Pulmonary artery endothelial cell (primary cell): ENCODE results near the gene KCNN2. TPM values are rescaled to one million over a fixed set of nuclear protein-coding genes. Genes with fewer than 3 reads are reported as not detected.
"Not testable (repeated sequence)": the region's sequence is repeated elsewhere in the genome, so short reads cannot be mapped to it uniquely, and the experiment has no call there.

Experiments used
- DNase-seq: peaks from one replicate; pipeline ENCODE4 v3.0.0-alpha.2; 2011; ENCODE audit warnings: low read depth, low spot score
- total RNA-seq: library from RNA; depleted of rRNA; stranded (reverse); fragments of >200 nt; gene quantifications from 2 replicates; pipeline ENCODE4 v1.2.3, GENCODE V29; 2014

The KCNN2 gene
- total RNA-seq, 1 donor from 2014 or later, result 0.20 TPM

- no peak for DNase-seq
These were observed 56.6 kb downstream of the KCNN2 start for GRCh38 chr5:114418176-114419066.

- DNase-seq, result no peak
These were observed 57.2 kb downstream of the KCNN2 start for GRCh38 chr5:114419067-114419388.

- no peak for DNase-seq
These were observed 58.1 kb downstream of the KCNN2 start for GRCh38 chr5:114419959-114420358.

- DNase-seq, result no peak
These were observed 65.3 kb downstream of the KCNN2 start for GRCh38 chr5:114427204-114427603.

- no peak for DNase-seq
These were observed 68.7 kb downstream of the KCNN2 start for GRCh38 chr5:114430532-114430931.

- DNase-seq, result not testable (repeated sequence)
These were observed 70.8 kb downstream of the KCNN2 start for GRCh38 chr5:114432684-114433083.

GRCh38 chr5:114434396-114435219 lies 72.7 kb downstream of the KCNN2 start:
- DNase-seq, result no peak

GRCh38 chr5:114435220-114435481 lies 73.3 kb downstream of the KCNN2 start:
- no peak for DNase-seq

- no peak for DNase-seq
These were observed 74.0 kb downstream of the KCNN2 start for GRCh38 chr5:114435885-114436299.

- no peak for DNase-seq
These were observed 76.1 kb downstream of the KCNN2 start for GRCh38 chr5:114437936-114438335.

GRCh38 chr5:114438471-114438870 lies 76.6 kb downstream of the KCNN2 start:
- DNase-seq, result no peak

GRCh38 chr5:114447084-114447773 lies 85.4 kb downstream of the KCNN2 start:
- no peak for DNase-seq

- DNase-seq, result no peak
These were observed 86.6 kb downstream of the KCNN2 start for GRCh38 chr5:114448481-114448880.

- peak; percentile 13 for DNase-seq
These were observed 88.1 kb downstream of the KCNN2 start for GRCh38 chr5:114449860-114450421.

- DNase-seq, result no peak
These were observed 88.6 kb downstream of the KCNN2 start for GRCh38 chr5:114450437-114450836.

- DNase-seq, result no peak
These were observed 96.9 kb downstream of the KCNN2 start for GRCh38 chr5:114458726-114459125.

GRCh38 chr5:114467171-114467570 lies 105.3 kb downstream of the KCNN2 start:
- DNase-seq, result no peak

- no peak for DNase-seq
These were observed 105.9 kb downstream of the KCNN2 start for GRCh38 chr5:114467729-114468128.

GRCh38 chr5:114469372-114469771 lies 107.5 kb downstream of the KCNN2 start:
- DNase-seq, result no peak

- DNase-seq, result no peak
These were observed 109.7 kb downstream of the KCNN2 start for GRCh38 chr5:114471529-114471928.

- DNase-seq, result no peak
These were observed 111.7 kb downstream of the KCNN2 start for GRCh38 chr5:114473541-114473940.

- DNase-seq, result no peak
These were observed 116.0 kb downstream of the KCNN2 start for GRCh38 chr5:114477816-114478334.
